ENCODE data around the gene PPM1E. TPM values are rescaled to one million over a fixed set of nuclear protein-coding genes. Genes with fewer than 3 reads are reported as not detected.

PPM1E gene
- total RNA-seq, 1 experiment from 2014 or later: 7.1 TPM

DNA sequence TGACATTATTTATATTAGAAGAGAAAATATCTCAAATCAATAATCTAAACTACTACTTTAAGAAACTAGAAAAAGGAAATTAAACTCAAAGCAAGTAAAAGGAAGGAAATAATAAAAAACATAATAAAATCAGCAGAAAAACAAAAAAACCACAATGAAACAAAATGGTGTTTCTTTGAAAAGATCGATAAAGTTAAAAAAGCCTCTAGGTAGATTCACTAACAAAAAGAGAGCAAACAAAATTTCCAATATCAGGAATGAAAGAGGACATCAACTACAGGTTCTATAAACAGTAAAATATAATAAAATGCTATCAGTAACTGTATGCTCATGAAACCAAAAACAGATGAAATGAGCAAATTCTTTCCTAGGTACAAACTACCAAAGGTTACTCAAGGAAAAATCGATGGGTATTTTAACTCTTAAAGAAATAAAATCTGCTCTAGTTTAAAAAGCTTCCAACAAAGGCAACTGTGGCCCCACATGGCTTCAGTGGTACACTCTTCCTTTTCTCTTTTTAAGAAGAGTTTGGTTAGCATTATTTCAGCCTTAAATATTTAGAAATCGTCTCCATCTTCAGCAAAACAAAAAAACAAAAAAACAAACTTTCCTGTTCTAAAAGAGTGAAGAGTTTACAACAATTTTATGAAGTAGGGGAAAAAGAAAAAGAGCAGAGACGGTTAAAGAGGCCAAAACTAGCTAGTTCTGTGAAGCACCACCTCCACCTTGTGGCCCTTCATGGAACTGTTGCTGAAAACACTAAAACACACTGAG, 248.9 kb downstream of the PPM1E start:
- Histone ChIP-seq H3K4me2 (ENCODE audit: insufficient read depth, insufficient read length, low read length) (no peak overlapping the region), H3K9ac (ENCODE audit: extremely low read depth, insufficient read length, low read length) (no peak overlapping the region), H3K27me3 (ENCODE audit: insufficient read depth, low read length) (no peaks in the 10 kb centered on the region), H3K4me1 (ENCODE audit: insufficient read depth, low read length) (no peaks in the 10 kb centered on the region), H4K20me1 (ENCODE audit: control insufficient read depth, insufficient read depth, insufficient read length) (no peaks in the 10 kb centered on the region), H4K5ac (ENCODE audit: insufficient read length, low read depth, low read length) (no peak overlapping the region), H3K4ac (ENCODE audit: low read depth, low read length) (no peak overlapping the region), H3K14ac (ENCODE audit: insufficient read depth, low read length) (no peak overlapping the region), H2BK20ac (ENCODE audit: low read depth, low read length, poor library complexity, severe bottlenecking) (no peak overlapping the region), H3K56ac (ENCODE audit: insufficient read length, low read depth, low read length) (no peak overlapping the region), H3K79me1 (ENCODE audit: insufficient read depth, low read depth, low read length, poor library complexity, severe bottlenecking) (no peaks in the 10 kb centered on the region), H2AK5ac (ENCODE audit: insufficient read length, low read length) (no peak overlapping the region), H2BK120ac (ENCODE audit: low read depth, low read length, poor library complexity, severe bottlenecking) (no peak overlapping the region), H2BK5ac (ENCODE audit: insufficient read length, low read length) (no peak overlapping the region), H3K79me2 (ENCODE audit: insufficient read depth, low read length) (no peaks in the 10 kb centered on the region), H2AFZ (ENCODE audit: low read length) (no peak overlapping the region), H3K27ac (ENCODE audit: insufficient read length, low read depth, low read length) (no peak overlapping the region), H2BK15ac (ENCODE audit: low read depth, low read length) (no peak overlapping the region), H3K23ac (ENCODE audit: insufficient read length, low read depth, low read length) (no peak overlapping the region), H4K91ac (ENCODE audit: insufficient read length, low read depth, low read length) (no peak overlapping the region), H3K23me2 (ENCODE audit: insufficient read length, low read depth, low read length, poor library complexity, severe bottlenecking) (no peaks in the 10 kb centered on the region), H2BK12ac (ENCODE audit: insufficient read length, low read depth, low read length) (no peak overlapping the region), H4K8ac (replicated peaks; ENCODE audit: insufficient read length, low read depth, low read length) (no peak overlapping the region), H3K18ac (ENCODE audit: insufficient read length, low read depth, low read length) (no peak overlapping the region), H3K9me3 (ENCODE audit: control insufficient read depth, low read depth, low read length) (no peaks in the 10 kb centered on the region), H3T11ph (ENCODE audit: low read length) (no peak overlapping the region)
- Mint-ChIP-seq H3K27me3 (ENCODE audit: low read depth) (no peaks in the 10 kb centered on the region), H3K4me3 (no peak overlapping the region), H3K4me1 (peaks cover 0 to 7% of the 10 kb centered on the region in 2 experiments; a peak in 2 of 4 replicates), H3K9me3 (no peaks in the 10 kb centered on the region), H3K27ac (peak overlapping the region; percentile 22 to 71 (median 45); a peak in 5 of 7 replicates), H3K36me3 (ENCODE audit: insufficient read depth in 1 of 3, low read depth in 3 of 3) (peaks cover 15 to 27% (median 18%) of the 10 kb centered on the region in 3 experiments; a peak in 6 of 7 replicates)
- peak; percentile 98 for TF ChIP-seq CTCF (conservative IDR thresholded peaks at IDR 0.05)
- peak; percentile 67 for DNase-seq
- no CpG with 5 or more reads among the region's 4 CpGs for WGBS (ENCODE audit: extremely low coverage, insufficient read length, low lambda C conversion rate)

All from H9 (cell line).